ENCODE data around the gene CABP4.

DNA sequence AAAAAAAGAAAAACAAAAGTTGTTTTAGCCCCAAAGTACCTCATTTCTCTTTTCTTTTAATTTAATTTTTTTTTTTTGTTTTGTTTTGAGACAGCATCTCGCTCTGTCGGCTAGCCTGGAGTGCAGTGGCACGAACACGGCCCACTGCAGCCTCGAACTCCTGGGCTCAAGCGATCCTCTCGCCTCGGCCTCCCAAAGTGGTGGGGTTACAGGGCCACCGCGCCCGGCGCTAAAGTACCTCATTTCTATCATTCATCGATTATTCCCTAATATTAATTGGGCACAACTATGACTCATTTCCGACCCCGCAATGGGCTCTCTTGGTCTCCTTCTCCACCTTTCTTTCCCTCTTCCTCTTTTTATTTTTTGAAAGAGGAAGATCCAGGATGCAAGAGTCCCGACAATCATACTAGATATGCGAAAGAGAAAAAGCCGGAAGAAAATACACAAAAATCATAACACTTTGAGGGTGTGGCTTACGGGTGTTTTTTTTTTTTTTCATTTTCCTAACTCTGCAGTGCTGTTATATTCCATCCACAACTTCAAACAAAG is 27.2 kb downstream of the CABP4 start:
- TF ChIP-seq CTCF (IDR thresholded peaks at IDR 0.05) (no peak), POLR2A (IDR thresholded peaks at IDR 0.05) (no peak)
